Mucosa of rectum (tissue), 2 donors: Measurements from ENCODE around the gene SLC39A10.

Experiments
- H3K27ac ChIP-seq, 2 donors: one replicate each; pipeline ENCODE4 v1.7.0; 2013; ENCODE audit warnings: inconsistent platforms in 2 of 2, low read depth in 2 of 2, low read length in 2 of 2
- H3K27me3 ChIP-seq, 2 donors: one replicate each; pipeline ENCODE4 v1.7.0; 2013; ENCODE audit warnings: low read length in 2 of 2; ENCODE audit not compliant: control insufficient read depth in 2 of 2, insufficient read depth in 2 of 2
- H3K36me3 ChIP-seq, 2 donors: one replicate each; pipeline ENCODE4 v1.7.0; 2013; ENCODE audit warnings: low read length in 2 of 2; ENCODE audit not compliant: control insufficient read depth in 2 of 2, insufficient read depth in 2 of 2
- H3K4me1 ChIP-seq, 2 donors: one replicate each; pipeline ENCODE4 v1.7.0; 2013; ENCODE audit warnings: low read length in 2 of 2, mild to moderate bottlenecking in 1 of 2; ENCODE audit not compliant: control insufficient read depth in 2 of 2, insufficient read depth in 2 of 2
- H3K4me3 ChIP-seq, 2 donors: one replicate each; pipeline ENCODE4 v1.7.0; 2013; ENCODE audit warnings: low read length in 2 of 2
- H3K9ac ChIP-seq, 2 donors: one replicate each; pipeline ENCODE4 v1.7.0; 2013; ENCODE audit warnings: low read length in 2 of 2, low read depth in 1 of 2, mild to moderate bottlenecking in 1 of 2
- H3K9me3 ChIP-seq, 2 donors: one replicate each; pipeline ENCODE4 v1.7.0; 2013; ENCODE audit warnings: low read length in 2 of 2; ENCODE audit not compliant: control insufficient read depth in 2 of 2
- donor health status: healthy.
- donor health status: Normal muscosa, but diverticular disease.

The SLC39A10 gene

DNA sequence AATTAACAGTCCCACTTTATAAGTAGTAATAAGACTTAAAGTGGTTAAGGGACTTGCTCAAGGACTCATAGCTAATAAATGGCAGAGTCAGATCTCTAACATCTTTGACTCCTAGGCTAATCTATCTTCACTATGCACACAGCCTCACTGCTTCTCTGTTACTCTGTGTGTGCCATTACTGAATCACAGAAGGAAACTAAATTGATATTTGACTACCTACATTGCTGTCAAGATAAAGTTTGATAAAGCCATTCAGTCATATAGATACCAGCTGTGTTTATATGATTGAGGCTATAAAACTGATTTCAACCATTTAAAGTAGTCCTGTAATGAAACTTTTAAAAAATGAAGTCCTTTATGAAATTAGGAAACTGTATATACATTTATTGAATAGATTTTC lies 10.9 kb downstream of the SLC39A10 start:
- Histone ChIP-seq H3K4me1 (peaks cover 0 to 2% of the 10 kb centered on the region in 2 donors), H3K36me3 (no peaks in the 10 kb centered on the region), H3K27ac (no peak overlapping the region), H3K4me3 (no peak overlapping the region), H3K9ac (no peak overlapping the region), H3K27me3 (no peaks in the 10 kb centered on the region), H3K9me3 (no peaks in the 10 kb centered on the region)

DNA sequence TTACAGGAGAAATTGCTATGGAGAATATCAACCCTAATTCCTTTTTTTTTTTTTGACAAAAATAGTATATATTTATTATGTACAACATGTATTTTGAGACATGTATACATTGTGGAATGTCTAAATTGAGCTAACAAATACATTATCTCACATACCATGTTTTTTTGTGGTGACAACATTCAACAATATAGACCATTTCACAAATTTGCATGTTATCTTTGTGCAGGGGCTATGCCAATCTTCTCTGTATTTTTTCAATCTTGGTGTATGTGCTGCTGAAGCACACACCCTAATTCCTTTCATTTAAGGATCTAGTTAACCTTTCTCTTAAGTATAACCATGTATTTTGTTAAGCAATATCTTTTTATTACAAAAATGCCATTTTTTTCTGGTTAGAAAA lies 13.2 kb downstream of the SLC39A10 start:
- H3K4me3 ChIP-seq: no peak overlapping the region
- no peaks in the 10 kb centered on the region for H3K27me3 ChIP-seq
- no peak overlapping the region for H3K9ac ChIP-seq
- no peaks in the 10 kb centered on the region for H3K9me3 ChIP-seq
- H3K36me3 ChIP-seq: no peaks in the 10 kb centered on the region
- no peak overlapping the region for H3K27ac ChIP-seq
- H3K4me1 ChIP-seq: no peaks in the 10 kb centered on the region

DNA sequence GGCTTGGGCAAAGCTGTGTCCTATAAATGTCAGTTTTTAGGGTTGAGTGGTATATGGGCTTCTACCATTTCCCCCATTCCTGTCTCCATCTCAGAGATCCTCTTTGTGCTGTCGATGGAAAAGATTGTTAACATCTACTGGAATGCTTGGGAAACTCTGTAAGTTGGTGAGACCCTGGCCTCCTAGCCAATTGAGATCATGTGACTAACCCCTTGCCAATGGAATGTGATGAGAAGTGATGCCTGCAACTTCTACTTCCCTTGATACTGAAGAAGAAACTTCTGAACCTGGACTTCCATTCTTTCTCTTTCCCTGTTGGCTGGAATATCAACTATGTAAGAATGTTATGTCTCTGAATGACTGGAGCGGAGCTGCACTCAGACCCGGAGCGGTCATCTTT lies 14.5 kb downstream of the SLC39A10 start:
- H3K27ac ChIP-seq: no peak overlapping the region
- no peaks in the 10 kb centered on the region for H3K4me1 ChIP-seq
- no peak overlapping the region for H3K4me3 ChIP-seq
- no peak overlapping the region for H3K9ac ChIP-seq
- no peaks in the 10 kb centered on the region for H3K9me3 ChIP-seq
- no peaks in the 10 kb centered on the region for H3K36me3 ChIP-seq
- H3K27me3 ChIP-seq: no peaks in the 10 kb centered on the region

DNA sequence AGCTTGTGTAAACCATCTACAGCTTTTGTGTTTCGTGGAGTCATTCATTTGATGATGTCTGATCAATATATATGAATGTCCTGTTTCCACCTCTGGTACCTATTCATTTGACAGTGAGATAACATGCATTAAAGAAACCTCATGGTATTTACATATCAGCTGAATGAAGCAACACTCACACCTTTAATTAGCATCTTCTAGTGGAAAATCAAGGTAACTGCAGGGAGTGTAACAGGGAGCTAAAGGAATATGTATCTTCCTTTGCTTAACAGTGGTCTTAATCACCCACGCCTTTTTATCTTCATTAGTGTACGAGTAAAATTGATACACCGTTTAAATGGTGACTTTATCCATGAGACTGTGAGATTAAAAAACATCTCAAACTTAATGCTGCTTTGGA lies 15.6 kb downstream of the SLC39A10 start:
- Histone ChIP-seq H3K4me1 (no peaks in the 10 kb centered on the region), H3K4me3 (no peak overlapping the region), H3K27me3 (no peaks in the 10 kb centered on the region), H3K9me3 (no peaks in the 10 kb centered on the region), H3K36me3 (no peaks in the 10 kb centered on the region), H3K9ac (no peak overlapping the region), H3K27ac (no peak overlapping the region)

DNA sequence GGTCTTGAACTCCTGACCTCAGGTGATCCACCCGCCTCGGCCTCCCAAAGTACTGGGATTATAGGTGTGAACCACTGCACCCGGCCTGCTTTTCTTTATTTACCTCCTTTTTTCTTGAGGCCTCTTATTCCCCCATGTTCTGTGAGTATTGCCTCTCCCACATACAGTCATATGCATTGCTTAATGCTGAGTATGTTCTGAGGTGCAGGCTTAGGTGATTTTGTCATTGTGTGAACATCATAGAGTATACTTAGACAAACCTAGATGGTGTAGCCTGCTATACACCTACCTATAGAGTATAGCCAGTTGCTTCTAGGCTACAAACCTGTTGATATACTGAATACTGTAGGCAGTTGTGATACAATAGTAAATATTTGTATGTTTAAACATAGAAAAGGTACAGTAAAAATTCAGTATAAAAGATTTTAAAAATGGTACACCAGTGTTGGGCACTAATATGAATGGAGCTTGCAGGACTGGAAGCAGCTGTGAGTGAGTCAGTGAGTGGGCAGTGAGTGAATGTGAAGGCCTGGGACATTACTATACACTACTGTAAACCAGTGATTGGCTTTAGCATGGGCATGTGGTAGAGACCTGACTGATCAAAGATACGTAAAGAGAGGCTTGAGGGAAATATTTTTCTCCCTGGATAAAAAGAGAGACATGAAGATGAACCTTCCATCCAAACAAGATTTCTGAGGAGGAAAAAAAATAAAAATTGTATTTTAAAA lies 17.6 kb downstream of the SLC39A10 start:
- Histone ChIP-seq H3K4me1 (no peaks in the 10 kb centered on the region), H3K9ac (no peak overlapping the region), H3K27ac (no peak overlapping the region), H3K9me3 (no peaks in the 10 kb centered on the region), H3K4me3 (no peak overlapping the region), H3K27me3 (no peaks in the 10 kb centered on the region), H3K36me3 (no peaks in the 10 kb centered on the region)

DNA sequence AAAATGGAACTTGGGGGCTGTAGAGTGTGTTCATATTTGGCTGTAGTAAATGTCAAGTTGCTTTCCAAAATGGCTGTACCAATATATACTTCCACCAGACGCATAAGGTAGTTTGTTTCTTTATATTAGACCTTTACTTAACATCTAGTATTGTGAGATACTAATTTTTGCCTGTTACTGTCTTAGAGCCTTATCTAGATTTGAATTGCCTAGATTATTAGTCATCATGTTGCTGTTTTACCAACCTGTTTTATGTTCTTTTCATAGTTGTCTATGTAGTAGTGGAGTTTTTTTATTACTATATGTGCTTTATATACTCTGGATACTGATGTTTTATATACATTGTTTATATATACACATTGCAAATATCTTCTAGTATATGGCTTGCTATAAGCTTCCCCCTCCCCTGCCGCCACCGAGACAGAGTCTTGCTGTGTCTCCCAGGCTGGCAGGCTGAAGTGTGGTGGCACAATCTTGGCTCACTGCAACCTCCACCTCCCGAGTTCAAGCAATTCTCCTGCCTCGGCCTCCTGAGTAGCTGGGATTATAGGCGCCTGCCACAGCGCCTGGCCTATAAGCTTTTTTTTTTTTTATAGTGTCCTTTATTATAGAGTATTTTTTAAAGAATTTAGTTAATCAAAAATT lies 18.9 kb downstream of the SLC39A10 start:
- no peak overlapping the region for H3K9ac ChIP-seq
- peaks cover 0 to 4% of the 10 kb centered on the region in 2 donors for H3K36me3 ChIP-seq
- H3K9me3 ChIP-seq: no peaks in the 10 kb centered on the region
- H3K4me3 ChIP-seq: no peak overlapping the region
- H3K4me1 ChIP-seq: no peaks in the 10 kb centered on the region
- H3K27me3 ChIP-seq: no peaks in the 10 kb centered on the region
- no peak overlapping the region for H3K27ac ChIP-seq

DNA sequence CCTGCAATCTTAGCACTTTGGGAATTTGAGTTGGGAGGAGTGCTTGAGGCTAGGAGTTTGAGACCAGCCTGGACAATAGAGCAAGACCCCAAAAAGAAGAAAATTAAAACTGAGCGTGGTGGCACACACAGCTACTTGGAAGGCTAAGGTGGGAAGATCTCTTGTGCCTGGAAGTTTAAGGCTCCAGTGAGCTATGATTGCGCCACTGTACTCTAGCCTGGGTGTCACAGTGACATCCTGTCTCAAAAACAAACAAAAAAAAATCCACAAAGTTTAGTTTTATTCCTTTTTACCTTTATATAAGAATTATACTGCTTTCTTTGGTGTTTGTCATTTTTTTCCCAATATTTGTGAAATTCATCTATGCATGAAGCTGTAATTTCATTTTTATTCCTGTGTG lies 20.3 kb downstream of the SLC39A10 start:
- Histone ChIP-seq H3K4me1 (no peaks in the 10 kb centered on the region), H3K4me3 (no peak overlapping the region), H3K9me3 (no peaks in the 10 kb centered on the region), H3K27me3 (no peaks in the 10 kb centered on the region), H3K9ac (no peak overlapping the region), H3K27ac (no peak overlapping the region), H3K36me3 (peaks cover 0 to 4% of the 10 kb centered on the region in 2 donors)

DNA sequence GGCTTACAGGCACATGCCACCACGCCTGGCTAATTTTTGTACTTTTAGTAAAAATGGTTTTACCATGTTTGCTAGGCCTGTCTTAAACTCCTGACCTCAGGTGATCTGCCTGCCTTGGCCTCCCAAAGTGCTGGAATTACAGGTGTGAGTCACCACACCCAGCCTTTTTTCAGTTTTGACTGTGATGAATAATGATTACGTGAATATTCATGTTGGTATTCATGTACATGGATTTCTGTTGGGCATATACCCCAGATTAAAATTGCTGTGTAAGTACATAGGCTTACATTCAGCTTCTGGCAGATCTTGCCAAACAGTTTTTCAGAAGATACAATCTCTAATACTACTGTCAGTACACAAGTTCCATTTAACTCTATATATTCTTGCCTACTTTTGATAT lies 20.9 kb downstream of the SLC39A10 start:
- H3K4me1 ChIP-seq: no peaks in the 10 kb centered on the region
- H3K36me3 ChIP-seq: peaks cover 0 to 4% of the 10 kb centered on the region in 2 donors
- H3K27ac ChIP-seq: no peak overlapping the region
- no peak overlapping the region for H3K4me3 ChIP-seq
- H3K9me3 ChIP-seq: no peaks in the 10 kb centered on the region
- no peak overlapping the region for H3K9ac ChIP-seq
- H3K27me3 ChIP-seq: no peaks in the 10 kb centered on the region

DNA sequence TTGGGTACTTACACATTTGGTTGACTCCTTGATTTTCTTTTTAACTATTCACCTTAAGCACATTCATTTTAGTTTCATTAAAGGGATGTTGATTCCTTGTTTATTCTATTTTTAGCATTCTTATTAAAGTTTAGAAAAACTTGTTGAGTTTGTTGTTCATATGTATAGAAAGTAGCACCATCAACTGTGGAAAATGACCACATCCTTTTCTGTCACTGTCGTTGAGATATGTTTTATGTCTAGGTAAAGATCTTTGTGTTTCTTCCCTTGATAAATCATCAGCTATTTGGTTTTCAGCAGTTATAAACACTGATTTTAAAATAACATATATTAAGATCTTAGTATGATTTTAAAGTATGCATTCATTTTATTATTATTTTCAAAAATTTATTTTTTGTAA lies 25.1 kb downstream of the SLC39A10 start:
- Histone ChIP-seq H3K4me1 (no peaks in the 10 kb centered on the region), H3K27ac (no peak overlapping the region), H3K27me3 (no peaks in the 10 kb centered on the region), H3K36me3 (peaks cover 2 to 4% of the 10 kb centered on the region in 2 donors), H3K4me3 (no peak overlapping the region), H3K9me3 (no peaks in the 10 kb centered on the region), H3K9ac (no peak overlapping the region)

DNA sequence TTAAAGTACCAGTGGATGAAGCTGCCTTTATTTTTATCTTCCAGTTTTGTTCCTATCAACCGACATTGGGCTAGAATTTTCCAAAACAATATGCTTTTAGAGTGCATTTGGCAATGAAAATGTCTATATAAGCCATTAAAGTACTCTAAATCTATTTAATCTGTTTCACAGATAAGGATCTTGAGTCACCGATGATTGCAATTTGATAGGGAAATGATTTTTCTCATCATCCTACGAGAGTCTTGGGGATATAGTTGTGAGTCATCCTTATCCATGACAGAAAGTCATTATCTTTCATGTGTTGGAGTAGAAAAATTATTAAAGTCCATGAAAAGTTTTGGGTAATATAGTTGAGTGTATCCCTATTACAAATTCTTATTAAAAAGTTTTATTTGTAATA lies 26.1 kb downstream of the SLC39A10 start:
- Histone ChIP-seq H3K36me3 (peaks cover 2 to 4% of the 10 kb centered on the region in 2 donors), H3K4me1 (no peaks in the 10 kb centered on the region), H3K9ac (no peak overlapping the region), H3K4me3 (no peak overlapping the region), H3K27me3 (no peaks in the 10 kb centered on the region), H3K9me3 (no peaks in the 10 kb centered on the region), H3K27ac (no peak overlapping the region)
